ENCODE results near the gene TMEM74B.

The TMEM74B gene

DNA sequence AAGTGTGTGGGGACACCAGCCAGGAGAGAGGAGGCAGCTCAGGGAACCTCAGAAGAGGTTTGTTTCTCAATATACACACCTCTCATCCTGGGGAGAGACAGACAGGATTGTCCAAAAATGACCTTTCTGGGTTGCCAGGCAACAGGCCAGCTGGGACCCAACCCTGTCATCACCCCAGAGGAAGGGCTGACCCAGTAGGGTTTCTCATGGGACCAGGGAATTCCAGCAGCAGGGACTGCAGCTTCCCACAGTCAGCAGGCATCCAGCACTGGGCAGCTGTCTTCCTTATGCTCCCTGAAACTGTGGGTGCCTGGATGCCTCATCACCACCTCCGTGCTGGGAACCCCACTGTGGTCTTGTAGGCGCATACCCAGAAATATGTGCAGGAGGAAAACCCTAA is 19.8 kb upstream of the TMEM74B start:
- CTCF ChIA-PET, result interaction anchor here (0.8 to 1.3 kb wide), 3 partner anchors 8 to 13 kb away, joined by 3 read pairs; no protein-coding TSS in a partner anchor
- POLR2A ChIA-PET, result no interaction called here
- TF ChIP-seq, protein P1, sequence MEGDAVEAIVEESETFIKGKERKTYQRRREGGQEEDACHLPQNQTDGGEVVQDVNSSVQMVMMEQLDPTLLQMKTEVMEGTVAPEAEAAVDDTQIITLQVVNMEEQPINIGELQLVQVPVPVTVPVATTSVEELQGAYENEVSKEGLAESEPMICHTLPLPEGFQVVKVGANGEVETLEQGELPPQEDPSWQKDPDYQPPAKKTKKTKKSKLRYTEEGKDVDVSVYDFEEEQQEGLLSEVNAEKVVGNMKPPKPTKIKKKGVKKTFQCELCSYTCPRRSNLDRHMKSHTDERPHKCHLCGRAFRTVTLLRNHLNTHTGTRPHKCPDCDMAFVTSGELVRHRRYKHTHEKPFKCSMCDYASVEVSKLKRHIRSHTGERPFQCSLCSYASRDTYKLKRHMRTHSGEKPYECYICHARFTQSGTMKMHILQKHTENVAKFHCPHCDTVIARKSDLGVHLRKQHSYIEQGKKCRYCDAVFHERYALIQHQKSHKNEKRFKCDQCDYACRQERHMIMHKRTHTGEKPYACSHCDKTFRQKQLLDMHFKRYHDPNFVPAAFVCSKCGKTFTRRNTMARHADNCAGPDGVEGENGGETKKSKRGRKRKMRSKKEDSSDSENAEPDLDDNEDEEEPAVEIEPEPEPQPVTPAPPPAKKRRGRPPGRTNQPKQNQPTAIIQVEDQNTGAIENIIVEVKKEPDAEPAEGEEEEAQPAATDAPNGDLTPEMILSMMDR (IDR thresholded peaks at IDR 0.05; ENCODE audit: control extremely low read depth, extremely low read depth, low read depth, missing control alignments), result no peak
- DNase-seq (ENCODE audit: extremely low spot score), result no peak

DNA sequence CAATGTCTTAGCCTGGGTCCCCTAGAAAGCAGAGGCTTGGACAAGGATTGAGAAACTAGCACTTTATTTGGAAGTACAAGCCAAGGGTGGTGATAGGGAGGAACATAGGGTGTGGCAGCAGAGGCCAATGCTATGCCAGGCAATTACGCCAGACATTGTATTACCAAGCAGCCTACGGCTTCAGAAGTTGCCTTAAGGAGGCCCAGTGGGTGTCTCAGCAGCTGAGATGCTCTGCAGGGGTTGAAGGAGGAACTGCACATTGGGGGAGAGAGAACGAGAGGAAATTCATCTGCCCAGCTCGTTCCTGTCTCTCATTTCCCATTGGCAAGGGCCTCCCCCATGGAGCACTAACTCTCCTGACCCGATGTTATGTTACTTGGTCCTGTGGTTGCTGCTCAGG is 19.3 kb upstream of the TMEM74B start:
- ChIA-PET POLR2A (no interaction called here), CTCF (interaction anchor here (1.0 kb wide), 1 partner anchor 8 kb away, joined by 3 read pairs; no protein-coding TSS in a partner anchor)
- no peak for DNase-seq (ENCODE audit: extremely low spot score)
- TF ChIP-seq, protein P1 (IDR thresholded peaks at IDR 0.05; ENCODE audit: control extremely low read depth, extremely low read depth, low read depth, missing control alignments), result no peak

DNA sequence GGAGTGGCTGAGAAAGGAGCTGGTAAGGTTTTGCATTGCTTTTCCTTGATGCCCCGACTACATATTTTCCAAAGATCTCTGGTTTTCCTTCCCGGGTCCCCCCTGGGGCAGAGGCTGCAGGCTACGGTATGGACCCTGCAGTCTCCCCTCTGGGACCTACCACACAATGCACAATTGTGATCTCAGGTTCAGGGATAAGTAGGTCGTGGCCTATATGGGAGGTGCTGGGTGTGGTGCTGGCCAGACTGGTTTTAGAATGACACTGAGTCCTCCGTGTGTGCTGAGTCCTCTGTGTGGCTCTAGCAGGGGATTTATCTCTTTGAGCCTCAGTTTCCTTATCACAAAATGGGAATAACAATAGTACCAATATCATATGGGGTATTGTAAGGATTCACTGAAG is 18.8 kb upstream of the TMEM74B start:
- CTCF ChIA-PET, result interaction anchor here (1.0 kb wide), 2 partner anchors 9 to 10 kb away, joined by 3 to 4 read pairs; no protein-coding TSS in a partner anchor
- POLR2A ChIA-PET, result interaction anchor here (0.6 kb wide), 1 partner anchor 364 kb away, joined by 4 read pairs; no protein-coding TSS in a partner anchor
- TF ChIP-seq, protein P1 (IDR thresholded peaks at IDR 0.05; ENCODE audit: control extremely low read depth, extremely low read depth, low read depth, missing control alignments), result no peak
- DNase-seq (ENCODE audit: extremely low spot score), result no peak

DNA sequence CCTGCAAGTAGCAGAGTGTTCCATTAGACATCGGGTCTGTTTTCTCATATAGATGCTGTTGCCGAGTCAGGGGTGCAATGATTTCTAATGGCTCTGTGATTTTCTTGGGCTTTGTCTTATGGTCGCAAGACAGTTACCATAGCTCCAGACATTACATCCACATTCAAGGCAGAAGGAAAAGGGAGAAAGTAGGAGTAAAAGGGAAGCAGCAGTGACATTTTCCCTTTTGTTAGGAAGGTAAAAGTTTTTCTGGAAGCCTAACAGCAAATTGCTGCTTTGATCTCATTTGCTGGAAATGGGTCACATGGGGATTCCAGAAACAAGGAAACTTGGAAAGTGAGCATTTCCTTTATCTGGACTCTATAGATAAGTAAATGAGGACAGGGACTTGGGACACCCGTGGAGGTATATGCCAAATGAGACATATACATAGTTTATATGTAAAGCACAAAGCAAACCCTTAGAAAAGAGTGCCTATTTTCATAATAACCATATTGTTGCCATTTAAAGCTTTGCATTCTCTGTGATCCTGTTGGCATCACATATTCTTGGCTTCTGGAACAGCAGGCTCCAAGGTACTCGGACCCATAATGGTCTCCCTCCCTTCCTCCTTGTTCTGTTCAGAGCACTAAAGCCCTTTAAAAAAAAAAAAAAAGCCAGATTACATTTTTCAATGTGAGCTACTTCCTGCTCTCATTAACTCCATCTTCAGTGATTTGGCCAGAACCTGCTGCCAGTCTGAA is 18.2 kb upstream of the TMEM74B start, which contains the start of gene C20orf202:
TSS of gene C20orf202 (plus strand) at position 693 of the 743 bp plus-strand sequence. CDS start 132 bp downstream, outside the sequence.
- CTCF ChIA-PET, result interaction anchor here (1.0 kb wide), 1 partner anchor 11 kb away, joined by 4 read pairs; no protein-coding TSS in a partner anchor
- no peak for DNase-seq (ENCODE audit: extremely low spot score)
- TF ChIP-seq, protein P1 (IDR thresholded peaks at IDR 0.05; ENCODE audit: control extremely low read depth, extremely low read depth, low read depth, missing control alignments), result no peak
- POLR2A ChIA-PET, result interaction anchor here (0.6 kb wide), 1 partner anchor 363 kb away, joined by 4 read pairs; no protein-coding TSS in a partner anchor

DNA sequence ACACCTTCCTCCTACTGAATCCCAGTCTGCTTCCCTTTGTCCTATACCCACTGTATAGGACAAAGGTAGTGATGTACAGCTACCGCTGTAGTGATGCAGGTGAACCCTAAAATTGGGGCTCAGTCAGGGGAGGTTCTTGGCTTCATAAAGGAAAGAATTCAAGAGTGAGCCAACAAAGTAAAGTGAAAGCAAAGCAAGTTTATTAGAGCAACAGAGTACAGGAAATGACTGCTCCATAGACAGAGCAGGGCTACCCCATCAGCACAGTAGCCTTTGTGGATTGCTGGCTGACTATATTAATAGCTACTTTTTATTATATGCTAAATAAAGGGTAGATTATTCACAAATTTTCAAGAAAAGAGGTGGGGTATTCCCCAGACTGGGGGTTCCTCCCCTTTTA is 15.2 kb upstream of the TMEM74B start:
- ChIA-PET POLR2A (no interaction called here), CTCF (interaction anchor here (0.6 to 1.6 kb wide), 4 partner anchors 10 to 14 kb away, joined by 3 to 6 read pairs (median 4); no protein-coding TSS in a partner anchor)
- no peak for DNase-seq (ENCODE audit: extremely low spot score)
- TF ChIP-seq, protein P1 (IDR thresholded peaks at IDR 0.05; ENCODE audit: control extremely low read depth, extremely low read depth, low read depth, missing control alignments), result no peak

DNA sequence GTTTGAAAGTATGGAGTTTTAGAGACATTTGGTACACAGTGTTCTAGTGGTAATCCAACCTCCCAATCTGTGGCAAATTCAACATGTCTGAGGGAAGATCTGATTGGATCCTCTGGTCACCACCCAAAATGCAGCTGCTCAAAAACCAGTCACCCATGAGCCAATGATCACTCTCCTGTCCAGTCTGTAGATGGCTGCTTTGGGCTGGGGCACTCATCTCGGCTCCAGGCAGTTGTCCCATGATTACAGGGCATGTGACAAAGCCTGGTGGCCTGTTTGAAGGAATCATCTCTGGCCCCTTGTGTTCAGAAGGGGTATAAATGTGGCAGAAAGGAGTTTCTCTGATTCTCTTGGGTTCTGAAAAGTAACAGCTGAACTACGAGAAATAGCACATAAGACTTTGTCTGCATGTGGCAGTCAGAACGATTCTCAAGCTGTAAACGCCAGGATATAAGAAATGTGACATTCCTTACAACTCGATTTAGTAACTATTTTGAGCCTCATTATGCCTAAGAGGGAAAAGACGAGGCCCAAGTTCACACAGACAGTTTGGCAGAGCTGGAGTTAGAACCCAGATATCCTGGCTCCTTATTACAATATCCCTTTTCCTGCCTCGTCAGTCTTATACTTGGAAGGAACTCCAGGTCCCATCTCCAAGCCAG is 14.6 kb upstream of the TMEM74B start:
- ChIA-PET POLR2A (no interaction called here), CTCF (interaction anchor here (0.6 to 1.6 kb wide), 4 partner anchors 11 to 14 kb away, joined by 3 to 6 read pairs (median 4); no protein-coding TSS in a partner anchor)
- TF ChIP-seq, protein P1 (IDR thresholded peaks at IDR 0.05; ENCODE audit: control extremely low read depth, extremely low read depth, low read depth, missing control alignments), result no peak
- no peak for DNase-seq (ENCODE audit: extremely low spot score)
